ENCODE measurements around the gene ANAPC7.

DNA sequence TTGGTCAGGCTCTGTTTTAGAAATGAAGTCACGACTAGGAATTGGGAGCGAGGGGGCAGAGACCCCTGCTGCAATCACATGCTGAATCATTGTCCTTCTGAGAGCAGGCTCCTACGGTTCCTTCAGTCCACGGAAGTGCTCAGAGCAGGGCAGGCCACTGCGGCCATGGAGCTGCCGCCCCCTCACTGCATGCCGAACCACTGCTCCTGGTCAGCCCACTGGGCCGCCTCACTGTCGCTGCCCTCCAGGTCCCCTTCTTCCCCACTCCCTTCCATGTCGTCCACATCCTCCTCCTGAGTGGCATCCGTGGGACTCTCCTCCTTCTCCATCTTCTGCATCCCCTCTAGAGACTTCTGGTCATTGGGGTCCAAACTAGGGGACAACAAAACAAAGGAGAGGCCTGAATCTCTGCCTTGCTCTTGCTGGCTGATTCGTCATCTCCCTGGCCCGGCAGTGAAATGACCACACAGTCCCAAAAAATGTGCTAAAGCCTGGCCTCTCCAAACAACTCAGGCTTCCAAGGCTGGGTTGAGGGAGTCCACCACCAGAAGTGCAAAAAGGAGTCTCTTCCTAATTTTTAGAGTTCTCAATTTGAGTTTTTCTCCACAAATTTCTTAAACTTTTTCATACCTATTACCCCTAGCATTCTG is 29.4 kb downstream of the ANAPC7 start:
- no peak for TF ChIP-seq CEBPB (IDR thresholded peaks at IDR 0.05)
- no peak for TF ChIP-seq RAD21 (IDR thresholded peaks at IDR 0.05; ENCODE audit: low read depth)
- no peak for TF ChIP-seq TAF1 (IDR thresholded peaks at IDR 0.05; ENCODE audit: low read depth)
- no peak for TF ChIP-seq TCF12 (IDR thresholded peaks at IDR 0.05; ENCODE audit: low read depth)
- TF ChIP-seq EGR1 (IDR thresholded peaks at IDR 0.05) = no peak
- TF ChIP-seq CREB1 (IDR thresholded peaks at IDR 0.05; ENCODE audit: low read depth) = no peak
- TF ChIP-seq, protein P1, sequence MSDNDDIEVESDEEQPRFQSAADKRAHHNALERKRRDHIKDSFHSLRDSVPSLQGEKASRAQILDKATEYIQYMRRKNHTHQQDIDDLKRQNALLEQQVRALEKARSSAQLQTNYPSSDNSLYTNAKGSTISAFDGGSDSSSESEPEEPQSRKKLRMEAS (IDR thresholded peaks at IDR 0.05) = no peak
- no peak for TF ChIP-seq FOXM1 (IDR thresholded peaks at IDR 0.05; ENCODE audit: borderline replicate concordance, low read depth)
- TF ChIP-seq, protein P2, sequence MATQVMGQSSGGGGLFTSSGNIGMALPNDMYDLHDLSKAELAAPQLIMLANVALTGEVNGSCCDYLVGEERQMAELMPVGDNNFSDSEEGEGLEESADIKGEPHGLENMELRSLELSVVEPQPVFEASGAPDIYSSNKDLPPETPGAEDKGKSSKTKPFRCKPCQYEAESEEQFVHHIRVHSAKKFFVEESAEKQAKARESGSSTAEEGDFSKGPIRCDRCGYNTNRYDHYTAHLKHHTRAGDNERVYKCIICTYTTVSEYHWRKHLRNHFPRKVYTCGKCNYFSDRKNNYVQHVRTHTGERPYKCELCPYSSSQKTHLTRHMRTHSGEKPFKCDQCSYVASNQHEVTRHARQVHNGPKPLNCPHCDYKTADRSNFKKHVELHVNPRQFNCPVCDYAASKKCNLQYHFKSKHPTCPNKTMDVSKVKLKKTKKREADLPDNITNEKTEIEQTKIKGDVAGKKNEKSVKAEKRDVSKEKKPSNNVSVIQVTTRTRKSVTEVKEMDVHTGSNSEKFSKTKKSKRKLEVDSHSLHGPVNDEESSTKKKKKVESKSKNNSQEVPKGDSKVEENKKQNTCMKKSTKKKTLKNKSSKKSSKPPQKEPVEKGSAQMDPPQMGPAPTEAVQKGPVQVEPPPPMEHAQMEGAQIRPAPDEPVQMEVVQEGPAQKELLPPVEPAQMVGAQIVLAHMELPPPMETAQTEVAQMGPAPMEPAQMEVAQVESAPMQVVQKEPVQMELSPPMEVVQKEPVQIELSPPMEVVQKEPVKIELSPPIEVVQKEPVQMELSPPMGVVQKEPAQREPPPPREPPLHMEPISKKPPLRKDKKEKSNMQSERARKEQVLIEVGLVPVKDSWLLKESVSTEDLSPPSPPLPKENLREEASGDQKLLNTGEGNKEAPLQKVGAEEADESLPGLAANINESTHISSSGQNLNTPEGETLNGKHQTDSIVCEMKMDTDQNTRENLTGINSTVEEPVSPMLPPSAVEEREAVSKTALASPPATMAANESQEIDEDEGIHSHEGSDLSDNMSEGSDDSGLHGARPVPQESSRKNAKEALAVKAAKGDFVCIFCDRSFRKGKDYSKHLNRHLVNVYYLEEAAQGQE (IDR thresholded peaks at IDR 0.05; ENCODE audit: low read depth) = no peak
